Endothelial cell of umbilical vein (primary cell): ENCODE measurements around the gene GPR68.

ENCODE experiments used
- POLR2AphosphoS5 ChIP-seq: IDR thresholded peaks from 2 replicates; pipeline ENCODE4 v1.6.1; 2012; ENCODE audit warnings: low read depth, mild to moderate bottlenecking, control low read depth, low read length, moderate library complexity; ENCODE audit not compliant: insufficient read depth
- TF ChIP-seq, protein P1 (sequence below), 2 donors: IDR thresholded peaks; 1 replicate in 1 of 2; 2 replicates in 1 of 2; pipeline ENCODE4 v1.5.1; 2011; ENCODE audit warnings: low read length in 2 of 2, mild to moderate bottlenecking in 2 of 2, moderate library complexity in 2 of 2, control low read depth in 1 of 2, inconsistent platforms in 1 of 2, low read depth in 1 of 2; ENCODE audit not compliant: insufficient read depth in 1 of 2; ENCODE audit errors: extremely low read depth in 1 of 2

DNA sequence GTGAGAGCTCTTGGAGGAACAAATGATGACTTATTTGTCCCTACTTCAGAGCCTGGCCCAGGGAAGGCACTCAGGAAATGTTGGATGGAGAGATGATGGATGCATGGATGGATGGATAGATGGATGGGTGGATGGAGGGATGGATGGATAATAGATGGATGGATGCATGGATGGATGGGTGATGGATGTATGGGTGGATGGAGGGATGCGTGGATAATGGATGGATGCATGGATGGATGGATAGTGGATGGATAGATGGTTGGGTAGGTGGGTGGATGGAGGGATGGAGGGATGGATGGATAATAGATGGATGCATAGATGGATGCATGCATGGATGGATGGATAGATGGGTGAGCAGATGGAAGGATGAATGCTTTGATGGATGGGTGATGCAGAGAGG is 23.2 kb downstream of the GPR68 start:
- no peak for TF ChIP-seq POLR2AphosphoS5
- TF ChIP-seq, protein P1, sequence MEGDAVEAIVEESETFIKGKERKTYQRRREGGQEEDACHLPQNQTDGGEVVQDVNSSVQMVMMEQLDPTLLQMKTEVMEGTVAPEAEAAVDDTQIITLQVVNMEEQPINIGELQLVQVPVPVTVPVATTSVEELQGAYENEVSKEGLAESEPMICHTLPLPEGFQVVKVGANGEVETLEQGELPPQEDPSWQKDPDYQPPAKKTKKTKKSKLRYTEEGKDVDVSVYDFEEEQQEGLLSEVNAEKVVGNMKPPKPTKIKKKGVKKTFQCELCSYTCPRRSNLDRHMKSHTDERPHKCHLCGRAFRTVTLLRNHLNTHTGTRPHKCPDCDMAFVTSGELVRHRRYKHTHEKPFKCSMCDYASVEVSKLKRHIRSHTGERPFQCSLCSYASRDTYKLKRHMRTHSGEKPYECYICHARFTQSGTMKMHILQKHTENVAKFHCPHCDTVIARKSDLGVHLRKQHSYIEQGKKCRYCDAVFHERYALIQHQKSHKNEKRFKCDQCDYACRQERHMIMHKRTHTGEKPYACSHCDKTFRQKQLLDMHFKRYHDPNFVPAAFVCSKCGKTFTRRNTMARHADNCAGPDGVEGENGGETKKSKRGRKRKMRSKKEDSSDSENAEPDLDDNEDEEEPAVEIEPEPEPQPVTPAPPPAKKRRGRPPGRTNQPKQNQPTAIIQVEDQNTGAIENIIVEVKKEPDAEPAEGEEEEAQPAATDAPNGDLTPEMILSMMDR (IDR thresholded peaks at IDR 0.05; ENCODE audit: extremely low read depth in 1 of 2, insufficient read depth in 1 of 2, low read depth in 1 of 2, low read length in 2 of 2): no peak
